Pancreas (tissue), 10 donors: ENCODE results near the gene POFUT1. TPM values are rescaled to one million over a fixed set of nuclear protein-coding genes. Genes with fewer than 3 reads are reported as not detected.

Experiments used
- ATAC-seq, 4 donors: fragments of 200-7000 bp; cut with Tn5 transposase; one replicate each; pipeline versions ENCODE4 v1.8.0 to v1.9.1; 2020; ENCODE audit warnings: mild to moderate bottlenecking in 4 of 4, moderate library complexity in 4 of 4
- DNase-seq, 6 donors: peaks; one replicate each; pipeline ENCODE4 v3.0.0-alpha.2; 2020
- FAIRE-seq: peaks from 2 replicates; lab custom pipeline; 2012; peaks lifted over from hg19 to GRCh38; lab: Jason Lieb, UNC
- H3K27ac ChIP-seq, 4 donors: fragments of 200-600 bp; sonication (generic); 1 replicate in 3 of 4; 2 replicates in 1 of 4; pipeline versions ENCODE4 v1.5.0 to v1.8.0; 2020
- H3K27me3 ChIP-seq, 4 donors: fragments of 200-600 bp; one replicate each; pipeline ENCODE4 v1.8.0; 2021
- H3K36me3 ChIP-seq, 3 donors: fragments of 200-600 bp; sonication (generic) in 1 of 3; one replicate each; pipeline versions ENCODE4 v1.5.0 to v1.8.0; 2020 to 2021
- H3K4me1 ChIP-seq, 3 donors: fragments of 200-600 bp; one replicate each; pipeline ENCODE4 v1.8.0; 2021
- H3K4me3 ChIP-seq, 4 donors: fragments of 200-600 bp; sonication (generic) in 2 of 4; one replicate each; pipeline versions ENCODE4 v1.5.0 to v1.8.0; 2020 to 2021
- H3K9me3 ChIP-seq, 4 donors: fragments of 200-600 bp; one replicate each; pipeline ENCODE4 v1.8.0; 2021
- CTCF ChIP-seq, 4 donors: fragments of 200-600 bp; sonication (generic) in 3 of 4; IDR thresholded peaks; one replicate each; pipeline versions ENCODE4 v1.5.0 to v1.8.0; 2021; ENCODE audit warnings: antibody characterized with exemption in 4 of 4
- WGBS, 2 donors: extraction: QIAGEN DNeasy Blood & Tissue Kit; methylation state at CpG; one replicate each; pipeline ENCODE4 v1.1.7; 2013; 5-methylcytosine and 5-hydroxymethylcytosine counted together
- intact Hi-C, 3 donors: fragments of 100-400 bp; cut with DNase I; formaldehyde crosslinking; loops; one replicate each; pipeline versions ENCODE4 v1.11.1 to v1.14.2; 2022
- polyA plus RNA-seq, 2 donors: library from polyadenylated mRNA; stranded (reverse); fragments of 200-250 nt; gene quantifications; one replicate each; pipeline ENCODE4 v1.2.3, GENCODE V29; 2013
- total RNA-seq, 6 donors: library from RNA; stranded (reverse); fragmentation: NEBNext Ultra II Directional in 4 of 6; extraction: Animal tissue kit (Norgen Biotek cat#: 25700) in 4 of 6; gene quantifications; one replicate each; pipeline versions ENCODE4 v1.2.1 to v1.2.4, GENCODE V29; 2021 to 2023
- donor health status: healthy with polysubstance abuse.
- donor health status: DM: no; HTN: no; CAD: no; lungs with moderate emphysema.
- donor health status: DM: no; HTN: no; CAD: no.
- donor health status: control.
- donor health status: control.
- donor health status: Bipolar disorder and iron deficiency.
- donor health status: DM: yes; HTN: yes; CAD: no.
- donor health status: DM: no; HTN: no; CAD: no.
- donor health status: DM: no; HTN: no; CAD: no.
- donor health status: DM: yes; HTN: yes; CAD: no.

POFUT1 gene
- total and polyA plus RNA-seq, 8 donors, result 7.3 to 20.7 (median 14.9) TPM

- no peak overlapping the region for H3K27ac ChIP-seq
- no peak for TF ChIP-seq CTCF (IDR thresholded peaks at IDR 0.05)
- no peak overlapping the region for H3K4me3 ChIP-seq
- peaks cover 19 to 29% (median 27%) of the 10 kb centered on the region in 3 donors for H3K4me1 ChIP-seq
- DNase-seq (no peak), FAIRE-seq (no peak), ATAC-seq (no peak)
- peaks cover 0 to 19% (median 0%) of the 10 kb centered on the region in 3 donors for H3K36me3 ChIP-seq
- WGBS, 2 donors, result 97 to 100% methylated on average over 4 of the region's 4 CpGs
- H3K9me3 ChIP-seq, result no peaks in the 10 kb centered on the region
- intact Hi-C loops, result no loop called here
- no peaks in the 10 kb centered on the region for H3K27me3 ChIP-seq
Observed at GRCh38 chr20:32231245-32231644, 23.6 kb downstream of the POFUT1 start.

GRCh38 chr20:32231847-32232246, 24.2 kb downstream of the POFUT1 start:
- no peaks in the 10 kb centered on the region for H3K27me3 ChIP-seq
- intact Hi-C loops, result no loop called here
- peaks cover 19 to 29% (median 27%) of the 10 kb centered on the region in 3 donors for H3K4me1 ChIP-seq
- TF ChIP-seq CTCF (IDR thresholded peaks at IDR 0.05), result no peak
- H3K36me3 ChIP-seq, result peaks cover 0 to 19% (median 0%) of the 10 kb centered on the region in 3 donors
- WGBS, 2 donors, result 91 to 93% methylated on average over 4 of the region's 4 CpGs
- no peaks in the 10 kb centered on the region for H3K9me3 ChIP-seq
- H3K27ac ChIP-seq, result no peak overlapping the region
- FAIRE-seq, result no peak
- no peak overlapping the region for H3K4me3 ChIP-seq
- DNase-seq, result no peak
- ATAC-seq, result no peak

GRCh38 chr20:32232326-32232886, 24.7 kb downstream of the POFUT1 start:
- no peak for DNase-seq
- Histone ChIP-seq H3K4me1 (peaks cover 14 to 25% (median 22%) of the 10 kb centered on the region in 3 donors), H3K36me3 (peaks cover 0 to 19% (median 0%) of the 10 kb centered on the region in 3 donors), H3K27me3 (no peaks in the 10 kb centered on the region), H3K4me3 (no peak overlapping the region), H3K9me3 (no peaks in the 10 kb centered on the region), H3K27ac (no peak overlapping the region)
- intact Hi-C loops, result no loop called here
- no peak for ATAC-seq
- FAIRE-seq, result no peak
- TF ChIP-seq CTCF (IDR thresholded peaks at IDR 0.05), result no peak

GRCh38 chr20:32233286-32233685, 25.6 kb downstream of the POFUT1 start:
- no peak overlapping the region for H3K27ac ChIP-seq
- no peak overlapping the region for H3K4me3 ChIP-seq
- no peak for DNase-seq
- peaks cover 0 to 19% (median 0%) of the 10 kb centered on the region in 3 donors for H3K36me3 ChIP-seq
- TF ChIP-seq CTCF (IDR thresholded peaks at IDR 0.05), result no peak
- 85 to 90% methylated on average over 9 of the region's 9 CpGs for WGBS, 2 donors
- intact Hi-C loops, result no loop called here
- no peak for FAIRE-seq
- peaks cover 9 to 16% (median 14%) of the 10 kb centered on the region in 3 donors for H3K4me1 ChIP-seq
- no peak for ATAC-seq
- no peaks in the 10 kb centered on the region for H3K9me3 ChIP-seq
- no peaks in the 10 kb centered on the region for H3K27me3 ChIP-seq

GRCh38 chr20:32234135-32234808, 26.6 kb downstream of the POFUT1 start:
- peaks cover 0 to 6% (median 5%) of the 10 kb centered on the region in 3 donors for H3K4me1 ChIP-seq
- H3K36me3 ChIP-seq, result peaks cover 0 to 19% (median 0%) of the 10 kb centered on the region in 3 donors
- H3K4me3 ChIP-seq, result no peak overlapping the region
- DNase-seq (no peak), FAIRE-seq (no peak), ATAC-seq (no peak)
- H3K9me3 ChIP-seq, result no peaks in the 10 kb centered on the region
- 95 to 99% methylated on average over 13 of the region's 13 CpGs for WGBS, 2 donors
- H3K27ac ChIP-seq, result no peak overlapping the region
- TF ChIP-seq CTCF (IDR thresholded peaks at IDR 0.05), result no peak
- no peaks in the 10 kb centered on the region for H3K27me3 ChIP-seq
- intact Hi-C loops, result no loop called here
